ENCODE data around the gene MT4. TPM values are rescaled to one million over a fixed set of nuclear protein-coding genes. Genes with fewer than 3 reads are reported as not detected.

Gene MT4
- polyA plus RNA-seq, 2 of the 4 experiments (the other 2 are of a cell fraction), result not detected

DNA sequence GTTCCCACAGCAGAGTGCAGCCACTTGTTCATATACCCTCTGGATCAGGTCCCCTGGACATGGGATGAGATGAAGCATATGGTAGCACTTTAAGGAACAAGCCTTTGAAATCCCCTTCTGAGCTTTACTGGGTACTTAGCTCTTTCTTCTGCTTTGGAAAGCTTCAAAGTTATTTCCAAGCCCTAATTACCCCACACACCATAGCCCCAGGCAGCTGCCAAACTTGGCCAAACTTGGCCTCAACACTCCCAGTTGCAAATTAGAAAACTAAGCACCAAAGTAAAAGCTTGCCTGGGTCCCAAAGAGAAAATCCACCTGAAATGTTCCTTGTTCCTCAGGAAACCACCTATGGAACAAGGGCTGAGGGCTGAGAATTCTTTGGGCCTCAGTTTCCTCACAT lies 15.7 kb upstream of the MT4 start:
- FAIRE-seq (no peak), DNase-seq (ENCODE audit: low read depth in 1 of 2, low spot score in 1 of 2) (no peak), ATAC-seq (no peak)
- TF ChIP-seq MAZ (IDR thresholded peaks at IDR 0.05; ENCODE audit: borderline replicate concordance, low read depth, low read length), result no peak
- TF ChIP-seq CHD4 (IDR thresholded peaks at IDR 0.05; ENCODE audit: borderline replicate concordance), result no peak
- no peak for TF ChIP-seq FOSB (CRISPR knock-in tag; IDR thresholded peaks at IDR 0.05)
- TF ChIP-seq NPAS2 (CRISPR knock-in tag; IDR thresholded peaks at IDR 0.05; ENCODE audit: borderline replicate concordance), result no peak
- TF ChIP-seq FOSL2 (IDR thresholded peaks at IDR 0.05), result no peak
- no peak for TF ChIP-seq FOSL2 (CRISPR knock-in tag; IDR thresholded peaks at IDR 0.05)
- TF ChIP-seq, protein P1, sequence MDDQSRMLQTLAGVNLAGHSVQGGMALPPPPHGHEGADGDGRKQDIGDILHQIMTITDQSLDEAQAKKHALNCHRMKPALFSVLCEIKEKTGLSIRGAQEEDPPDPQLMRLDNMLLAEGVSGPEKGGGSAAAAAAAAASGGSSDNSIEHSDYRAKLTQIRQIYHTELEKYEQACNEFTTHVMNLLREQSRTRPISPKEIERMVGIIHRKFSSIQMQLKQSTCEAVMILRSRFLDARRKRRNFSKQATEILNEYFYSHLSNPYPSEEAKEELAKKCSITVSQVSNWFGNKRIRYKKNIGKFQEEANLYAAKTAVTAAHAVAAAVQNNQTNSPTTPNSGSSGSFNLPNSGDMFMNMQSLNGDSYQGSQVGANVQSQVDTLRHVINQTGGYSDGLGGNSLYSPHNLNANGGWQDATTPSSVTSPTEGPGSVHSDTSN (IDR thresholded peaks at IDR 0.05), result no peak
- no peak for TF ChIP-seq EHMT2 (IDR thresholded peaks at IDR 0.05; ENCODE audit: low read depth)
- TF ChIP-seq POLR2A (IDR thresholded peaks at IDR 0.05; ENCODE audit: low read length), result no peak
- TF ChIP-seq CBX8 (IDR thresholded peaks at IDR 0.05), result no peak
- no peak for TF ChIP-seq ZNF302 (CRISPR knock-in tag; IDR thresholded peaks at IDR 0.05)
- no peak for TF ChIP-seq CHD2 (IDR thresholded peaks at IDR 0.05; ENCODE audit: low read length, partially characterized antibody)
- TF ChIP-seq JUNB (IDR thresholded peaks at IDR 0.05), result no peak
- TF ChIP-seq PHF8 (IDR thresholded peaks at IDR 0.05; ENCODE audit: borderline replicate concordance, low read depth), result no peak
- no peak for TF ChIP-seq CEBPB (IDR thresholded peaks at IDR 0.05)
- no peak for TF ChIP-seq RCOR1 (IDR thresholded peaks at IDR 0.05; ENCODE audit: low read depth, low read length)
- no peak for TF ChIP-seq KDM5A (IDR thresholded peaks at IDR 0.05)
- TF ChIP-seq JUN (IDR thresholded peaks at IDR 0.05), result no peak
- Histone ChIP-seq H3K4me3 (no peak overlapping the region), H3K4me1 (no peaks in the 10 kb centered on the region), H3K27ac (no peak overlapping the region), H3K9me3 (no peaks in the 10 kb centered on the region), H3K4me2 (no peak overlapping the region)
- ChIA-PET POLR2A (no interaction called here), CTCF (interaction anchor here (0.7 to 2.3 kb wide), 4 partner anchors 12 to 28 kb away, joined by 3 to 7 read pairs (median 4); no protein-coding TSS in a partner anchor)

DNA sequence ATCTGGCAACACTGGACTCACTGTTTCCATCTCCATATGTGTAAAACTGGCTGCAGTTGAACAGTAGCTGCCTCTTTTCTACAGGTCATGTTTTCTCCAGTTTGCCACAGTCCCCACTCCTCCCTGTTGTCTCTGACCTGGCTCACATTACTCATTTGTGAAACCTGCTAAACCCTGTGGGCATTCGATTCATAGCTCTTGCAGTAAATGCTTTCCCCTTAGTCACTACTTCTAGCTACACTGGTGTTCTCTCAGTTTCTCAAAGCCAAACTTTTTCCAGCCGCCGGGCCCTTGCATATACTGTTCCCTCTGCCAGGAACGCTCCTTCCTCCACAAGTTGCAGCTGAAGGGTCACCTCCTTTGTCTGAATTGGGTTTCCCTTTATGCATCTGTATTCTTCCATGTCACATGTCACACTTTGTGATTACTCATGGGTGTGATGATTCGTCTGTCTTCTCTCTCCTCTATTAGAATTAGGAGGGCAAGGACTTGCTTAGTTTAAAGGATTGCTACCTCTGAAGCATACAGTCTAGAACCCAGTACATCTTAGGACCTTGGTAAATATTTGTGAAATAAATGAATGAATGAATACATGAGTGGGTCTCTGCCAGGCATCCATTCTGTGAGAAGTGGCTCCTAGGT lies 15.0 kb upstream of the MT4 start:
- Histone ChIP-seq H3K4me2 (no peak overlapping the region), H3K4me3 (no peak overlapping the region), H3K4me1 (no peaks in the 10 kb centered on the region), H3K27ac (no peak overlapping the region), H3K9me3 (no peaks in the 10 kb centered on the region)
- no peak for FAIRE-seq
- ChIA-PET POLR2A (no interaction called here), CTCF (interaction anchor here (0.7 to 2.3 kb wide), 6 partner anchors 12 to 151 kb away, joined by 3 to 7 read pairs (median 4); partner anchors contain the start of gene MT4)
- 66% methylated on average over 5 of the region's 5 CpGs for WGBS (ENCODE audit: missing lambda C conversion rate)
- peak; percentile 66 for TF ChIP-seq ZFP36 (IDR thresholded peaks at IDR 0.05; ENCODE audit: borderline replicate concordance, partially characterized antibody)
- no peak for TF ChIP-seq RNF2 (IDR thresholded peaks at IDR 0.05; ENCODE audit: borderline replicate concordance, low read depth)
- ATAC-seq, result 0 out of 6 replicates have a peak, but pooled peaks of 1 of the 2 experiments have one; percentile 19
- DNase-seq (ENCODE audit: low read depth in 1 of 2, low spot score in 1 of 2), result no peak

DNA sequence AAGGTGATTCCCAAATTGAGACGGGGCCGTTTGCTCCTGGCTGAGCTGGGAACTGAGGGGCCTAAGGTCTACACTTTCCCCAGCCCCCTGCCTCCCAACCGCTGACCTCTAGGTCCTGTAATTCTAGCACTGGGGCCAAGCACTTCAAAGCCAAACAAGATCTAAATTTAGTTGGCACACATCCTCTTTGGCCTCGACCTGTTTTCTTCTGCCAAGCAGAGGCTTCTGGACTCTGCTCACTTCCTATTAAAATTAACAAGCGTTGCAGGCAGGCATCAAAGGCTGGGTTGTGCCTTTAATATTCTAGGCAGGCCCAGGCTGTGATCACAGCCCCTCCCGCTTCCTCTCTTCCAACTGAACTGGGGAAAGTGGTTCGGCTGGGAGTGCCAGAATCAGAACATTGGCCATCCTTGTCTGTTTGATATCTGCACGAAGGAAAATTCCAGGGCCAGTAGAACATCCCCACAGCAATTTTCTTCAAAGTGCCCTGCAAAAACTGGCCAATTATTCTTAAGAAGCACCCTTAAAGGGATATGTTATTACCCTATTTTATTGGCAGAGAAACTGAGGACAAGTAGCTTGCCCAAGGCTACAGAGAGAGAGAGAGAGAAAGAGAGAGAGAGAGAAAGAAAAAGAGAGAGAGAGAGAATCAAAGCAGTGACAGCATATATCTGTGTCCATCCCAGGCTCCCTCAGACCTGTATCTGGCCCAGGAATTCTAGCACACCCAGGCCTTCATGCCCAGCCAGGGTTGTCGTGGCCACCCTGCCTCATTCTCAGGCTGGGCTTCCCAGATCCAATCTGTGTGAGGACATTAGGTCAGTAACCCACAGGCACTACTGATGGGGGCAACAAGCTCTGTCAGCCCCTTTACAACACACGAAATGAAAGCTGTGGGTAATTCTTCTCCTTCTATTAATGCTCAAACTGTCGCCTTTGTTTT lies 12.8 kb upstream of the MT4 start:
- ATAC-seq (no peak), DNase-seq (ENCODE audit: low read depth in 1 of 2, low spot score in 1 of 2) (no peak), FAIRE-seq (no peak)
- H3K4me1 ChIP-seq, result no peaks in the 10 kb centered on the region
- no peak overlapping the region for H3K4me3 ChIP-seq
- POLR2A ChIA-PET, result no interaction called here
- 48% methylated on average over 11 of the region's 11 CpGs for WGBS (ENCODE audit: missing lambda C conversion rate)
- H3K9me3 ChIP-seq, result no peaks in the 10 kb centered on the region
- H3K27ac ChIP-seq, result no peak overlapping the region
- H3K4me2 ChIP-seq, result no peak overlapping the region
- no peak for TF ChIP-seq NR3C1 (IDR thresholded peaks at IDR 0.05)
- TF ChIP-seq JUNB (IDR thresholded peaks at IDR 0.05), result no peak
- TF ChIP-seq HOXB5 (CRISPR knock-in tag; IDR thresholded peaks at IDR 0.05), result no peak
- no peak for TF ChIP-seq NFE2L2 (conservative IDR thresholded peaks at IDR 0.05; ENCODE audit: low read length)
- TF ChIP-seq KDM1A (IDR thresholded peaks at IDR 0.05; ENCODE audit: low read depth), result no peak
- CTCF ChIA-PET, result interaction anchor here (0.8 to 1.0 kb wide), 4 partner anchors 12 to 150 kb away, joined by 3 to 7 read pairs (median 4); no protein-coding TSS in a partner anchor

All from A549 (cell line).